ENCODE measurements around the gene SPAG6. TPM values are rescaled to one million over a fixed set of nuclear protein-coding genes. Genes with fewer than 3 reads are reported as not detected.

Gene SPAG6
- total RNA-seq, 4 donors from 2014 or later, result 0.19 TPM; not detected in 3

- WGBS, 2 donors, result 89 to 92% methylated on average over 9 of the region's 9 CpGs
Observed at GRCh38 chr10:22458272-22459038, 113.2 kb downstream of the SPAG6 start.

GRCh38 chr10:22459496-22459895, 114.2 kb downstream of the SPAG6 start:
- no peaks in the 10 kb centered on the region for H3K4me1 ChIP-seq
- H3K27ac ChIP-seq, result no peak overlapping the region
- no peaks in the 10 kb centered on the region for H3K36me3 ChIP-seq
- H3K4me3 ChIP-seq, result no peak overlapping the region
- no peaks in the 10 kb centered on the region for H3K27me3 ChIP-seq
- TF ChIP-seq POLR2A (IDR thresholded peaks at IDR 0.05), result no peak
- TF ChIP-seq CTCF (IDR thresholded peaks at IDR 0.05), result no peak
- WGBS, 2 donors, result 80 to 88% methylated on average over 2 of the region's 2 CpGs
- DNase-seq, result no peak
- H3K9me3 ChIP-seq, result no peaks in the 10 kb centered on the region
- intact Hi-C loops (cut with DNase I), result no loop called here

More at GRCh38 chr10:22458272-22459038, 113.2 kb downstream of the SPAG6 start:
- DNase-seq, result no peak
- no peak overlapping the region for H3K4me3 ChIP-seq
- H3K27ac ChIP-seq, result no peak overlapping the region
- TF ChIP-seq POLR2A (IDR thresholded peaks at IDR 0.05) (no peak), CTCF (IDR thresholded peaks at IDR 0.05) (no peak)
- no peaks in the 10 kb centered on the region for H3K4me1 ChIP-seq
- H3K9me3 ChIP-seq, result no peaks in the 10 kb centered on the region
- no peaks in the 10 kb centered on the region for H3K27me3 ChIP-seq
- intact Hi-C loops (cut with DNase I), result no loop called here
- H3K36me3 ChIP-seq, result no peaks in the 10 kb centered on the region

GRCh38 chr10:22460101-22460500, 114.8 kb downstream of the SPAG6 start:
- DNase-seq, result no peak
- Histone ChIP-seq H3K27ac (no peak overlapping the region), H3K36me3 (no peaks in the 10 kb centered on the region), H3K4me3 (no peak overlapping the region), H3K27me3 (no peaks in the 10 kb centered on the region), H3K4me1 (no peaks in the 10 kb centered on the region), H3K9me3 (no peaks in the 10 kb centered on the region)
- 83 to 89% methylated on average over 7 of the region's 7 CpGs for WGBS, 2 donors
- TF ChIP-seq POLR2A (IDR thresholded peaks at IDR 0.05) (no peak), CTCF (IDR thresholded peaks at IDR 0.05) (no peak)
- intact Hi-C loops (cut with DNase I), result no loop called here

GRCh38 chr10:22460531-22461403, 115.5 kb downstream of the SPAG6 start:
- Histone ChIP-seq H3K4me3 (no peak overlapping the region), H3K9me3 (no peaks in the 10 kb centered on the region), H3K27ac (no peak overlapping the region), H3K36me3 (no peaks in the 10 kb centered on the region), H3K4me1 (no peaks in the 10 kb centered on the region), H3K27me3 (no peaks in the 10 kb centered on the region)
- 90 to 92% methylated on average over 6 of the region's 6 CpGs for WGBS, 2 donors
- intact Hi-C loops (cut with DNase I), result no loop called here
- TF ChIP-seq CTCF (IDR thresholded peaks at IDR 0.05) (no peak), POLR2A (IDR thresholded peaks at IDR 0.05) (no peak)
- no peak for DNase-seq

- Histone ChIP-seq H3K4me1 (no peaks in the 10 kb centered on the region), H3K27ac (no peak overlapping the region), H3K36me3 (no peaks in the 10 kb centered on the region), H3K27me3 (no peaks in the 10 kb centered on the region), H3K4me3 (no peak overlapping the region), H3K9me3 (no peaks in the 10 kb centered on the region)
- WGBS, 2 donors, result 50 to 63% methylated on average over 1 of the region's 2 CpGs
- TF ChIP-seq POLR2A (IDR thresholded peaks at IDR 0.05), result no peak
- TF ChIP-seq CTCF (IDR thresholded peaks at IDR 0.05), result no peak
- no peak for DNase-seq
- intact Hi-C loops (cut with DNase I), result no loop called here
Observed at GRCh38 chr10:22461891-22462290, 116.6 kb downstream of the SPAG6 start.

Data from esophagus squamous epithelium (tissue), 5 donors.